ENCODE data around the gene LNPEP. TPM values are rescaled to one million over a fixed set of nuclear protein-coding genes. Genes with fewer than 3 reads are reported as not detected.

The LNPEP gene
- total and polyA plus RNA-seq, 12 donors: 5.4 to 87.4 (median 65.5) TPM

GRCh38 chr5:96901384-96901783 lies 34.5 kb upstream of the LNPEP start:
- intact Hi-C loops (cut with DNase I): no loop called here
- WGBS, 2 donors: 89 to 92% methylated on average over 6 of the region's 6 CpGs
- DNase-seq (no peak), ATAC-seq (no peak)
- H3K4me1 ChIP-seq: peaks cover 0 to 18% (median 0%) of the 10 kb centered on the region in 9 donors
- H3K27me3 ChIP-seq: no peaks in the 10 kb centered on the region
- H3K4me3 ChIP-seq: no peak overlapping the region
- no peaks in the 10 kb centered on the region for H3K9me3 ChIP-seq
- no peak overlapping the region for H3K27ac ChIP-seq
- H3K36me3 ChIP-seq: peaks cover 0 to 98% (median 7%) of the 10 kb centered on the region in 9 donors
- peak in 2 of 9 donors; percentile 14 to 21 for TF ChIP-seq CTCF (IDR thresholded peaks at IDR 0.05)

GRCh38 chr5:96901841-96902240 lies 34.0 kb upstream of the LNPEP start:
- Histone ChIP-seq H3K27ac (no peak overlapping the region), H3K4me3 (no peak overlapping the region), H3K4me1 (peaks cover 0 to 14% (median 0%) of the 10 kb centered on the region in 9 donors), H3K27me3 (no peaks in the 10 kb centered on the region), H3K9me3 (no peaks in the 10 kb centered on the region), H3K36me3 (peaks cover 0 to 98% (median 8%) of the 10 kb centered on the region in 9 donors)
- ATAC-seq: no peak
- intact Hi-C loops (cut with DNase I): no loop called here
- WGBS, 2 donors: 91 to 94% methylated on average over 1 of the region's 1 CpG
- DNase-seq: no peak
- TF ChIP-seq CTCF (IDR thresholded peaks at IDR 0.05): no peak

- DNase-seq (no peak), ATAC-seq (no peak)
- Histone ChIP-seq H3K4me3 (no peak overlapping the region), H3K36me3 (peaks cover 0 to 98% (median 8%) of the 10 kb centered on the region in 9 donors), H3K27ac (no peak overlapping the region), H3K27me3 (no peaks in the 10 kb centered on the region), H3K4me1 (peaks cover 0 to 10% (median 0%) of the 10 kb centered on the region in 9 donors), H3K9me3 (no peaks in the 10 kb centered on the region)
- TF ChIP-seq CTCF (IDR thresholded peaks at IDR 0.05): no peak
- intact Hi-C loops (cut with DNase I): no loop called here
- 97 to 98% methylated on average over 3 of the region's 3 CpGs for WGBS, 2 donors
Observed at GRCh38 chr5:96902876-96903275, 33.0 kb upstream of the LNPEP start.

- 97% methylated on average over 2 of the region's 2 CpGs for WGBS, 2 donors
- DNase-seq (no peak), ATAC-seq (no peak)
- peaks cover 0 to 10% (median 0%) of the 10 kb centered on the region in 9 donors for H3K4me1 ChIP-seq
- TF ChIP-seq CTCF (IDR thresholded peaks at IDR 0.05): no peak
- H3K9me3 ChIP-seq: no peaks in the 10 kb centered on the region
- H3K27me3 ChIP-seq: no peaks in the 10 kb centered on the region
- peaks cover 0 to 98% (median 8%) of the 10 kb centered on the region in 9 donors for H3K36me3 ChIP-seq
- H3K27ac ChIP-seq: no peak overlapping the region
- no peak overlapping the region for H3K4me3 ChIP-seq
- intact Hi-C loops (cut with DNase I): no loop called here
Observed at GRCh38 chr5:96903300-96903699, 32.6 kb upstream of the LNPEP start.
